ENCODE measurements around the gene KRT86.

DNA sequence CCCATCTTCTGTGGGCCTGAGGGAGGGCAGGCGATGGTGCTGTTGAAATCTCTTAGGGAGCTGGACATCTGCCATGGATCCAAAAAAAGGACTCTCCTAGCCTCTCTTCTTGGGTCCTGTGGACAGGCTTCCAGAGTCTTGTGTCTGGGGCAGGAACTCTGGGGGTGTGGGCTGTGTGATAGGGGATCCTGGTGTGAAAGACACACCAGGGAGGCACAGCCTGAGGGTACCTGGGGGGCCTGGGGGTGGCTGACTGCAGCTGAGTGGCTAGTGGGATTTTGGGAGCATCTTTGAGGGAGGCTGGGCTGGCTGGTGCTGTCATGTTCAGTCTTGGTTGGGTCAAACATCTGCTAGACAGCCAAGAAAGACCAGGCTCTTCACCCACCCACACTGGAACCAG is 48.6 kb downstream of the KRT86 start:
- TF ChIP-seq, protein P1, sequence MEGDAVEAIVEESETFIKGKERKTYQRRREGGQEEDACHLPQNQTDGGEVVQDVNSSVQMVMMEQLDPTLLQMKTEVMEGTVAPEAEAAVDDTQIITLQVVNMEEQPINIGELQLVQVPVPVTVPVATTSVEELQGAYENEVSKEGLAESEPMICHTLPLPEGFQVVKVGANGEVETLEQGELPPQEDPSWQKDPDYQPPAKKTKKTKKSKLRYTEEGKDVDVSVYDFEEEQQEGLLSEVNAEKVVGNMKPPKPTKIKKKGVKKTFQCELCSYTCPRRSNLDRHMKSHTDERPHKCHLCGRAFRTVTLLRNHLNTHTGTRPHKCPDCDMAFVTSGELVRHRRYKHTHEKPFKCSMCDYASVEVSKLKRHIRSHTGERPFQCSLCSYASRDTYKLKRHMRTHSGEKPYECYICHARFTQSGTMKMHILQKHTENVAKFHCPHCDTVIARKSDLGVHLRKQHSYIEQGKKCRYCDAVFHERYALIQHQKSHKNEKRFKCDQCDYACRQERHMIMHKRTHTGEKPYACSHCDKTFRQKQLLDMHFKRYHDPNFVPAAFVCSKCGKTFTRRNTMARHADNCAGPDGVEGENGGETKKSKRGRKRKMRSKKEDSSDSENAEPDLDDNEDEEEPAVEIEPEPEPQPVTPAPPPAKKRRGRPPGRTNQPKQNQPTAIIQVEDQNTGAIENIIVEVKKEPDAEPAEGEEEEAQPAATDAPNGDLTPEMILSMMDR (IDR thresholded peaks at IDR 0.05) = no peak
- TF ChIP-seq POLR2A (IDR thresholded peaks at IDR 0.05) (no peak), POLR2AphosphoS5 (IDR thresholded peaks at IDR 0.05) (no peak), EP300 (IDR thresholded peaks at IDR 0.05) (no peak)
